Fibroblast of lung (primary cell): ENCODE data around the gene FBXO41. TPM values are rescaled to one million over a fixed set of nuclear protein-coding genes. Genes with fewer than 3 reads are reported as not detected.

ENCODE experiments used
- DNase-seq, 2 donors: peaks; one replicate each; pipeline versions ENCODE4 v3.0.0 to v3.0.0-alpha.2; 2010; ENCODE audit warnings: low read depth in 2 of 2
- H2AFZ ChIP-seq: 2 replicates; pipeline ENCODE4 v1.5.1; 2012; ENCODE audit warnings: low read length, control low read depth, inconsistent platforms
- H3K27ac ChIP-seq: 2 replicates; pipeline ENCODE4 v1.5.1; 2011; ENCODE audit warnings: low read length, control low read depth; ENCODE audit not compliant: insufficient read depth
- H3K27me3 ChIP-seq: 2 replicates; pipeline ENCODE4 v1.5.1; 2011; ENCODE audit warnings: mild to moderate bottlenecking, low read length; ENCODE audit not compliant: control insufficient read depth, insufficient read depth
- H3K36me3 ChIP-seq: 2 replicates; pipeline ENCODE4 v1.5.1; 2011; ENCODE audit warnings: low read length; ENCODE audit not compliant: control insufficient read depth, insufficient read depth
- H3K4me1 ChIP-seq: 2 replicates; pipeline ENCODE4 v1.5.1; 2011; ENCODE audit warnings: low read length; ENCODE audit not compliant: control insufficient read depth, insufficient read depth; ENCODE audit errors: extremely low read depth
- H3K4me2 ChIP-seq: 2 replicates; pipeline ENCODE4 v1.5.1; 2011; ENCODE audit warnings: low read length, control low read depth; ENCODE audit not compliant: insufficient read depth; ENCODE audit errors: extremely low read depth
- H3K4me3 ChIP-seq, 4 experiments: fragments of 200-600 bp in 1 of 4; sonication (generic) in 1 of 4; replicated peaks in 1 of 4; 2 replicates each; pipeline ENCODE4 v1.5.1; 2011 to 2016; ENCODE audit warnings: low read length in 4 of 4, low read depth in 3 of 4, mild to moderate bottlenecking in 3 of 4, control low read depth in 2 of 4, inconsistent platforms in 1 of 4, mixed read lengths in 1 of 4; ENCODE audit not compliant: insufficient read depth in 1 of 4; ENCODE audit errors: control extremely low read depth in 1 of 4
- H3K79me2 ChIP-seq: 2 replicates; pipeline ENCODE4 v1.5.1; 2012; ENCODE audit warnings: mild to moderate bottlenecking, low read length, inconsistent platforms; ENCODE audit not compliant: control insufficient read depth, insufficient read depth
- H3K9ac ChIP-seq: 2 replicates; pipeline ENCODE4 v1.5.1; 2011; ENCODE audit warnings: mild to moderate bottlenecking, low read length, control low read depth; ENCODE audit not compliant: insufficient read depth
- H3K9me3 ChIP-seq: 2 replicates; pipeline ENCODE4 v1.5.1; 2012; ENCODE audit warnings: low read depth, low read length; ENCODE audit not compliant: control insufficient read depth, insufficient read depth
- H4K20me1 ChIP-seq: 2 replicates; pipeline ENCODE4 v1.5.1; 2011; ENCODE audit warnings: low read length; ENCODE audit not compliant: control insufficient read depth, insufficient read depth; ENCODE audit errors: extremely low read depth
- CTCF ChIP-seq, 2 donors: IDR thresholded peaks in 1 of 2; conservative IDR thresholded peaks in 1 of 2; 1 replicate in 1 of 2; 2 replicates in 1 of 2; pipeline ENCODE4 v1.5.1; 2011 to 2012; ENCODE audit warnings: low read length in 2 of 2, control low read depth in 1 of 2, inconsistent platforms in 1 of 2, low read depth in 1 of 2, mild to moderate bottlenecking in 1 of 2
- EZH2 ChIP-seq: IDR thresholded peaks from 2 replicates; pipeline ENCODE4 v1.5.1; 2012; ENCODE audit warnings: low read length, control low read depth, mild to moderate bottlenecking; ENCODE audit errors: missing control alignments
- polyA plus RNA-seq, 2 donors: library from polyadenylated mRNA; depleted of rRNA in 1 of 2; stranded (reverse) in 1 of 2; unstranded in 1 of 2; fragments of >200 nt; gene quantifications; 2 replicates each; pipeline ENCODE4 v1.2.1, GENCODE V29; 2011 to 2012; ENCODE audit warnings: missing spikeins in 1 of 2
- total RNA-seq: library from RNA; depleted of rRNA; stranded (reverse); fragments of >200 nt; gene quantifications from 2 replicates; pipeline ENCODE4 v1.2.1, GENCODE V29; 2014

FBXO41 gene
- total and polyA plus RNA-seq, 2 donors (not counting 1 experiment from before 2014, with no cell fraction given): 0.51 to 1.2 TPM

- TF ChIP-seq CTCF (conservative IDR thresholded peaks at IDR 0.05 in 1 of 2, IDR thresholded peaks at IDR 0.05 in 1 of 2; ENCODE audit: low read depth in 1 of 2, low read length in 2 of 2) (no peak), EZH2 (no peak)
- Histone ChIP-seq H3K36me3 (peaks cover 12% of the 10 kb centered on the region), H2AFZ (no peak overlapping the region), H3K4me2 (no peak overlapping the region), H3K9ac (no peak overlapping the region), H3K4me3 (no peak overlapping the region), H3K27ac (no peak overlapping the region), H3K27me3 (no peaks in the 10 kb centered on the region), H4K20me1 (no peaks in the 10 kb centered on the region), H3K4me1 (no peaks in the 10 kb centered on the region), H3K9me3 (no peaks in the 10 kb centered on the region), H3K79me2 (no peaks in the 10 kb centered on the region)
- DNase-seq: no peak
Observed at GRCh38 chr2:73225513-73226360, 58.5 kb downstream of the FBXO41 start.

GRCh38 chr2:73223821-73224220 lies 60.5 kb downstream of the FBXO41 start:
- no peaks in the 10 kb centered on the region for H3K9me3 ChIP-seq
- H3K9ac ChIP-seq: no peak overlapping the region
- no peaks in the 10 kb centered on the region for H3K27me3 ChIP-seq
- H3K79me2 ChIP-seq: no peaks in the 10 kb centered on the region
- H4K20me1 ChIP-seq: no peaks in the 10 kb centered on the region
- H3K4me1 ChIP-seq: no peaks in the 10 kb centered on the region
- H2AFZ ChIP-seq: no peak overlapping the region
- no peak for DNase-seq
- no peak overlapping the region for H3K4me2 ChIP-seq
- H3K27ac ChIP-seq: no peak overlapping the region
- H3K36me3 ChIP-seq: peaks cover 12% of the 10 kb centered on the region
- no peak for TF ChIP-seq EZH2
- TF ChIP-seq CTCF (conservative IDR thresholded peaks at IDR 0.05 in 1 of 2, IDR thresholded peaks at IDR 0.05 in 1 of 2; ENCODE audit: low read depth in 1 of 2, low read length in 2 of 2): no peak
- H3K4me3 ChIP-seq: no peak overlapping the region

- TF ChIP-seq CTCF (conservative IDR thresholded peaks at IDR 0.05 in 1 of 2, IDR thresholded peaks at IDR 0.05 in 1 of 2; ENCODE audit: low read depth in 1 of 2, low read length in 2 of 2) (no peak), EZH2 (no peak)
- peaks cover 4% of the 10 kb centered on the region for H3K36me3 ChIP-seq
- H2AFZ ChIP-seq: no peak overlapping the region
Observed at GRCh38 chr2:73218298-73218697, 66.0 kb downstream of the FBXO41 start.

More at GRCh38 chr2:73218298-73218697, 66.0 kb downstream of the FBXO41 start:
- Histone ChIP-seq H3K27me3 (no peaks in the 10 kb centered on the region), H3K9ac (no peak overlapping the region), H3K4me1 (no peaks in the 10 kb centered on the region), H3K4me2 (no peak overlapping the region), H4K20me1 (no peaks in the 10 kb centered on the region), H3K27ac (no peak overlapping the region), H3K79me2 (peaks cover 16% of the 10 kb centered on the region), H3K9me3 (no peaks in the 10 kb centered on the region), H3K4me3 (no peak overlapping the region)
- peak; percentile 8 to 30 for DNase-seq
